ENCODE measurements around the gene WDR7. TPM values are rescaled to one million over a fixed set of nuclear protein-coding genes. Genes with fewer than 3 reads are reported as not detected.
A peak's percentile ranks its signal among the peaks of the same experiment; 100 is the strongest.

WDR7 gene
- total and polyA plus RNA-seq, 10 of the 15 experiments (the other 5 are each of a cell fraction or from before 2014, with no cell fraction given) = 2.8 to 16.5 (median 11.7) TPM

DNA sequence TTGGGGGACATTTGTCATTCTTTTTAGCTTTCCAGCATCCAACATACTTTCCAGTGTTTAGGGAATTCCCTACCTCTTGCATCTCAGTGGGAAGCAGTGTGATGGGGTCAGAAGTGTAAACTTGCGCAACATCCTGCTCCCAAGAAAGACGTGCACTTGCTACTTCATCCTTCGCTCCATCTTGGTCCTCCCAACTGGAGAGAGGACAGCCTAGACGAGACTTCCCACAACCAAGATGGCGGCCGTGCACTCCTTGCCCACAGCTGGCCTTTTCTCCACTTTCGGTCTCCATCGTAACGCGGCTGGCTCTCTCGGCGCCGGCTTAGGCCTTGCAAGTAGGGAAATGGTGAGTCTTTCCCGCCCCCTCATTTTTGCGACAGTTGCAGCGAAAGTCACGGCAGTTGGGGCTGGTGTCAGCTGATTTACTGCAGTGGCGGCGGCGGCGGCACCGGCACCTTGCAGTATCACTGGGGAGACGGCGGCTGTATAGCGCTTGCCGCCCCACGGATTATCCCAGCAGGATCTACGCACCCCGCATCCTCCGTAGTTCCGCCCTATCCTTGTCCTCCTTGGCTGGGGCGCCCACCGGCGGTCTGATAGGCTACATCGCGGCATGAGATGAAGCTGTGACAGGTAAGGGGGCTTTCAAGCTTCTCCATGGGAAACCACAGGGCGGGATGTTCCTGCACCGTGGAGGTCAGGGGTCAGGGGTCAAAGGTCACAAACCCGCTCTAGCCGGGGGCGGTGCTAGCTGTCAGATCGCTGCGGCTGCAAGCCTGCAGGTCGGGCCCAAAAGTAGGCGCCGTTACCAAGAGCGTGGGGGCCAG, at the start of gene WDR7 (continued):
- 0 out of 2 replicates have a peak, but pooled peaks have one; percentile 45 for TF ChIP-seq MYB (IDR thresholded peaks at IDR 0.05; ENCODE audit: borderline replicate concordance, low read depth, low read length)
- TF ChIP-seq, protein P1, sequence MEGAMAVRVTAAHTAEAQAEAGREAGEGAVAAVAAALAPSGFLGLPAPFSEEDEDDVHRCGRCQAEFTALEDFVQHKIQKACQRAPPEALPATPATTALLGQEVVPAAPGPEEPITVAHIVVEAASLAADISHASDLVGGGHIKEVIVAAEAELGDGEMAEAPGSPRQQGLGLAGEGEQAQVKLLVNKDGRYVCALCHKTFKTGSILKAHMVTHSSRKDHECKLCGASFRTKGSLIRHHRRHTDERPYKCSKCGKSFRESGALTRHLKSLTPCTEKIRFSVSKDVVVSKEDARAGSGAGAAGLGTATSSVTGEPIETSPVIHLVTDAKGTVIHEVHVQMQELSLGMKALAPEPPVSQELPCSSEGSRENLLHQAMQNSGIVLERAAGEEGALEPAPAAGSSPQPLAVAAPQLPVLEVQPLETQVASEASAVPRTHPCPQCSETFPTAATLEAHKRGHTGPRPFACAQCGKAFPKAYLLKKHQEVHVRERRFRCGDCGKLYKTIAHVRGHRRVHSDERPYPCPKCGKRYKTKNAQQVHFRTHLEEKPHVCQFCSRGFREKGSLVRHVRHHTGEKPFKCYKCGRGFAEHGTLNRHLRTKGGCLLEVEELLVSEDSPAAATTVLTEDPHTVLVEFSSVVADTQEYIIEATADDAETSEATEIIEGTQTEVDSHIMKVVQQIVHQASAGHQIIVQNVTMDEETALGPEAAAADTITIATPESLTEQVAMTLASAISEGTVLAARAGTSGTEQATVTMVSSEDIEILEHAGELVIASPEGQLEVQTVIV (IDR thresholded peaks at IDR 0.05; ENCODE audit: borderline replicate concordance, partially characterized antibody) = peak; percentile 99
- TF ChIP-seq POLR2A (IDR thresholded peaks at IDR 0.05; ENCODE audit: low read depth, low read length) = peak; percentile 86
- TF ChIP-seq CEBPB (IDR thresholded peaks at IDR 0.05; ENCODE audit: borderline replicate concordance in 1 of 2, low read depth in 2 of 2, low read length in 2 of 2) = peak in 1 of 2 experiments; percentile 51; a peak in 2 of 4 replicates
- no peak; the same call in 1 of the 2 replicates for TF ChIP-seq STAT1 (conservative IDR thresholded peaks at IDR 0.05)
- TF ChIP-seq, protein P2, sequence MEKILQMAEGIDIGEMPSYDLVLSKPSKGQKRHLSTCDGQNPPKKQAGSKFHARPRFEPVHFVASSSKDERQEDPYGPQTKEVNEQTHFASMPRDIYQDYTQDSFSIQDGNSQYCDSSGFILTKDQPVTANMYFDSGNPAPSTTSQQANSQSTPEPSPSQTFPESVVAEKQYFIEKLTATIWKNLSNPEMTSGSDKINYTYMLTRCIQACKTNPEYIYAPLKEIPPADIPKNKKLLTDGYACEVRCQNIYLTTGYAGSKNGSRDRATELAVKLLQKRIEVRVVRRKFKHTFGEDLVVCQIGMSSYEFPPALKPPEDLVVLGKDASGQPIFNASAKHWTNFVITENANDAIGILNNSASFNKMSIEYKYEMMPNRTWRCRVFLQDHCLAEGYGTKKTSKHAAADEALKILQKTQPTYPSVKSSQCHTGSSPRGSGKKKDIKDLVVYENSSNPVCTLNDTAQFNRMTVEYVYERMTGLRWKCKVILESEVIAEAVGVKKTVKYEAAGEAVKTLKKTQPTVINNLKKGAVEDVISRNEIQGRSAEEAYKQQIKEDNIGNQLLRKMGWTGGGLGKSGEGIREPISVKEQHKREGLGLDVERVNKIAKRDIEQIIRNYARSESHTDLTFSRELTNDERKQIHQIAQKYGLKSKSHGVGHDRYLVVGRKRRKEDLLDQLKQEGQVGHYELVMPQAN (conservative IDR thresholded peaks at IDR 0.05) = peak; percentile 58
- 0 out of 4 replicates have a peak, but pooled peaks of 1 of the 2 experiments have one; percentile 7 for TF ChIP-seq SRF (IDR thresholded peaks at IDR 0.05; ENCODE audit: low read depth in 2 of 2, low read length in 2 of 2)
- TF ChIP-seq POU2F2 (IDR thresholded peaks at IDR 0.05; ENCODE audit: borderline replicate concordance, low read depth, low read length) = peak; percentile 83; the same call in 2 of the 3 replicates
- TF ChIP-seq, protein P3, sequence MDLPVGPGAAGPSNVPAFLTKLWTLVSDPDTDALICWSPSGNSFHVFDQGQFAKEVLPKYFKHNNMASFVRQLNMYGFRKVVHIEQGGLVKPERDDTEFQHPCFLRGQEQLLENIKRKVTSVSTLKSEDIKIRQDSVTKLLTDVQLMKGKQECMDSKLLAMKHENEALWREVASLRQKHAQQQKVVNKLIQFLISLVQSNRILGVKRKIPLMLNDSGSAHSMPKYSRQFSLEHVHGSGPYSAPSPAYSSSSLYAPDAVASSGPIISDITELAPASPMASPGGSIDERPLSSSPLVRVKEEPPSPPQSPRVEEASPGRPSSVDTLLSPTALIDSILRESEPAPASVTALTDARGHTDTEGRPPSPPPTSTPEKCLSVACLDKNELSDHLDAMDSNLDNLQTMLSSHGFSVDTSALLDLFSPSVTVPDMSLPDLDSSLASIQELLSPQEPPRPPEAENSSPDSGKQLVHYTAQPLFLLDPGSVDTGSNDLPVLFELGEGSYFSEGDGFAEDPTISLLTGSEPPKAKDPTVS (IDR thresholded peaks at IDR 0.05; ENCODE audit: low read depth, low read length) = no peak
- TF ChIP-seq, protein P4, sequence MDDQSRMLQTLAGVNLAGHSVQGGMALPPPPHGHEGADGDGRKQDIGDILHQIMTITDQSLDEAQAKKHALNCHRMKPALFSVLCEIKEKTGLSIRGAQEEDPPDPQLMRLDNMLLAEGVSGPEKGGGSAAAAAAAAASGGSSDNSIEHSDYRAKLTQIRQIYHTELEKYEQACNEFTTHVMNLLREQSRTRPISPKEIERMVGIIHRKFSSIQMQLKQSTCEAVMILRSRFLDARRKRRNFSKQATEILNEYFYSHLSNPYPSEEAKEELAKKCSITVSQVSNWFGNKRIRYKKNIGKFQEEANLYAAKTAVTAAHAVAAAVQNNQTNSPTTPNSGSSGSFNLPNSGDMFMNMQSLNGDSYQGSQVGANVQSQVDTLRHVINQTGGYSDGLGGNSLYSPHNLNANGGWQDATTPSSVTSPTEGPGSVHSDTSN (IDR thresholded peaks at IDR 0.05; ENCODE audit: insufficient replicate concordance, low read depth, low read length) = peak; percentile 39
- TF ChIP-seq NR2C1 (IDR thresholded peaks at IDR 0.05) = peak; percentile 98
- TF ChIP-seq RELA (IDR thresholded peaks at IDR 0.05; ENCODE audit: borderline replicate concordance, partially characterized antibody) = peak; percentile 25
- peak; percentile 12 for TF ChIP-seq MEF2B (IDR thresholded peaks at IDR 0.05; ENCODE audit: partially characterized antibody, poor library complexity, severe bottlenecking)
- TF ChIP-seq MTA2 (IDR thresholded peaks at IDR 0.05; ENCODE audit: low read depth) = peak; percentile 90
- peak; percentile 53; the same call in 1 of the 2 replicates for TF ChIP-seq CREM (IDR thresholded peaks at IDR 0.05; ENCODE audit: low read depth)
- peak; percentile 59 for TF ChIP-seq SIX5 (IDR thresholded peaks at IDR 0.05; ENCODE audit: low read depth, low read length, severe bottlenecking)
- no peak; the same call in 1 of the 2 replicates for TF ChIP-seq NFIC (IDR thresholded peaks at IDR 0.05; ENCODE audit: low read depth, low read length)
